Right ventricle myocardium inferior (tissue), 1 donor: Measurements from ENCODE around the gene VPS33A. TPM values are rescaled to one million over a fixed set of nuclear protein-coding genes. Genes with fewer than 3 reads are reported as not detected.
"Not testable (repeated sequence)": the region's sequence is repeated elsewhere in the genome, so short reads cannot be mapped to it uniquely, and the experiment has no call there.

Experiments
- ATAC-seq: fragments of 200-7000 bp; cut with Tn5 transposase; one replicate; pipeline ENCODE4 v1.9.1; 2020; ENCODE audit warnings: mild to moderate bottlenecking, moderate library complexity
- DNase-seq: peaks from one replicate; pipeline ENCODE4 v3.0.0; 2021; ENCODE audit errors: missing footprints
- intact Hi-C: fragments of 100-400 bp; cut with DNase I; formaldehyde crosslinking; loops from one replicate; pipeline ENCODE4 v1.11.0; 2022
- total RNA-seq: library from RNA; stranded (reverse); fragmentation: NEBNext Ultra II Directional; extraction: Animal tissue kit (Norgen Biotek cat#: 25700); gene quantifications from one replicate; pipeline ENCODE4 v1.2.1, GENCODE V29; 2021
- donor health status: DM: no; HTN: yes; CAD: no; lungs with severe emphysema.

Gene VPS33A
- total RNA-seq, 1 donor from 2014 or later = 10.8 TPM

DNA sequence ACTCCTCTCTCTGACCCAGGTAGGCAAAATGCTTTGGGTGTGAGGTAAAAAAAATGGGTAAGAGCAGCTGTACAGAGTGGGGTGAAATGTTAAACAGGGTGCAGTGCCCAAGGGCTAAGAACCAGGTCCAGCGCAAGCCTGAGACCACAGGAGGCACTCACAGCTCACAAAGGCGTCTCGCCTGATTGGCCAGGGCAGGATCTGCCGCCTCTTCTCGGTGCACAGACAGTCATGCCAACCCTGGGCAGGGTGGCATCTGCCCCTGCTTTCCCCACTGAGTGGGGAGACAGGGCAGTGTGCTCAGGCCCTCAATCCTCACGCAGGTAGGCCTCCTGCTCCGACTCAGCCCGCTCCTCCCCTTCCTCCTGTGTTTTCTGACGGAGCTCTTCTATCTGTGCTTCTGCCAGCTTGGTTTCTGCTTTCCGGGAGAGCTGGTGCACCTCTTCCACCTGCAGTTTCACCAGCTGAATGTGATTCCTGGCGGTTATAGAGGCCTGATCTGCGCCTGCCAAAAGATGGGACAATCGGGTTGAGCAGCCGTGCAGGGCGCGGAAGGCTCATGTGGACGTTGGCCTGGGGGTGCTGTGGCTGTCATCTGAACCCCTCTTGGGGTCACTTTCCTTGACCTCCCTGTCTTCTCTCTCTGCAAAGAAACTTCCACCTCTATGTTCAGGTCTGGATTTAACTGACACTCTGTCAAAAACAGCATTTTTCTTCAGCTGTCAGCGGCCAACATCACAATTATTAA lies 58.0 kb downstream of the VPS33A start:
- ATAC-seq (no peak), DNase-seq (no peak)
- intact Hi-C loops = no loop called here

DNA sequence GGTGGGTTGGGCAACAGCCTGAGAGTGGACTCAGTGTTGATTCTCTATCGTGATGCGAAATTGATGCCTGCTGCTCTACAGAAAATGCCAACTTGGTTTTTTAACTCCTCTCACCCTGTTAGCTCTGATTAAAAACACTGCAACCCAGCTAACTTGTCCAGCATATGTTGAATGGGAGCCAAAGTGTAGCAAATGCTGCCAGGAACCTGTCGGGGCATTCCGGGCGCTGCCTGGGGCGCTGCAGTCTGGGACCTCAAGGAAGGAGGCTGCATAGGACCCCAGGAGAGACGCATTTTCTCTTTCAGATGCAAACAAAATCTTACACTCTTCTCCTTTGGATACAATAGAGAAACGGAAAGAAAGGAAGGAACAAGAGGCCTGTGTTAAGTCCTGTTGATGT lies 58.9 kb downstream of the VPS33A start:
- intact Hi-C loops = no loop called here
- no peak for ATAC-seq
- DNase-seq = no peak

DNA sequence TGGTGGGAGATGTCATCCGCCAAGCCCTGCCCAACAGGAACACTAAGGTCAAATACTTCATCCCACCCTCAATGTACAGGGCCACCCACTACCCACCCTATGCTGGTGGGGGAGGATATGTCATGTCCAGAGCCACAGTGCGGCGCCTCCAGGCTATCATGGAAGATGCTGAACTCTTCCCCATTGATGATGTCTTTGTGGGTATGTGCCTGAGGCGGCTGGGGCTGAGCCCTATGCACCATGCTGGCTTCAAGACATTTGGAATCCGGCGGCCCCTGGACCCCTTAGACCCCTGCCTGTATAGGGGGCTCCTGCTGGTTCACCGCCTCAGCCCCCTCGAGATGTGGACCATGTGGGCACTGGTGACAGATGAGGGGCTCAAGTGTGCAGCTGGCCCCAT lies 59.3 kb downstream of the VPS33A start:
- peak; percentile 4 for ATAC-seq
- intact Hi-C loops = no loop called here
- DNase-seq = no peak

DNA sequence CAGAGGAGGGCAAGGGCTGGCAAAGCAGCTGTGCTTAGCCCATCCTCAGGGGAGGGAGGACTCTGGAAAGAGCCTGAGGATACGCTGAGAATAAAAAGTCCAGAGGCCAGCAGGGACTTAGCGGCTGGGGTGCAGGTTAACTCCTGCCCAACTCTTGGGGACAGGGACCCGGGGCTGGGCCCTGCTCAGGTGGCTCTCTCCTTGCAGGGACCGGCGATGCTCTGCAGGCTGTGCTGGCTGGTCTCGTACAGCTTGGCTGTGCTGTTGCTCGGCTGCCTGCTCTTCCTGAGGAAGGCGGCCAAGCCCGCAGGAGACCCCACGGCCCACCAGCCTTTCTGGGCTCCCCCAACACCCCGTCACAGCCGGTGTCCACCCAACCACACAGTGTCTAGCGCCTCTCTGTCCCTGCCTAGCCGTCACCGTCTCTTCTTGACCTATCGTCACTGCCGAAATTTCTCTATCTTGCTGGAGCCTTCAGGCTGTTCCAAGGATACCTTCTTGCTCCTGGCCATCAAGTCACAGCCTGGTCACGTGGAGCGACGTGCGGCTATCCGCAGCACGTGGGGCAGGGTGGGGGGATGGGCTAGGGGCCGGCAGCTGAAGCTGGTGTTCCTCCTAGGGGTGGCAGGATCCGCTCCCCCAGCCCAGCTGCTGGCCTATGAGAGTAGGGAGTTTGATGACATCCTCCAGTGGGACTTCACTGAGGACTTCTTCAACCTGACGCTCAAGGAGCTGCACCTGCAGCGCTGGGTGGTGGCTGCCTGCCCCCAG lies 60.0 kb downstream of the VPS33A start:
- DNase-seq = no peak
- intact Hi-C loops = no loop called here
- peak; percentile 3 for ATAC-seq

DNA sequence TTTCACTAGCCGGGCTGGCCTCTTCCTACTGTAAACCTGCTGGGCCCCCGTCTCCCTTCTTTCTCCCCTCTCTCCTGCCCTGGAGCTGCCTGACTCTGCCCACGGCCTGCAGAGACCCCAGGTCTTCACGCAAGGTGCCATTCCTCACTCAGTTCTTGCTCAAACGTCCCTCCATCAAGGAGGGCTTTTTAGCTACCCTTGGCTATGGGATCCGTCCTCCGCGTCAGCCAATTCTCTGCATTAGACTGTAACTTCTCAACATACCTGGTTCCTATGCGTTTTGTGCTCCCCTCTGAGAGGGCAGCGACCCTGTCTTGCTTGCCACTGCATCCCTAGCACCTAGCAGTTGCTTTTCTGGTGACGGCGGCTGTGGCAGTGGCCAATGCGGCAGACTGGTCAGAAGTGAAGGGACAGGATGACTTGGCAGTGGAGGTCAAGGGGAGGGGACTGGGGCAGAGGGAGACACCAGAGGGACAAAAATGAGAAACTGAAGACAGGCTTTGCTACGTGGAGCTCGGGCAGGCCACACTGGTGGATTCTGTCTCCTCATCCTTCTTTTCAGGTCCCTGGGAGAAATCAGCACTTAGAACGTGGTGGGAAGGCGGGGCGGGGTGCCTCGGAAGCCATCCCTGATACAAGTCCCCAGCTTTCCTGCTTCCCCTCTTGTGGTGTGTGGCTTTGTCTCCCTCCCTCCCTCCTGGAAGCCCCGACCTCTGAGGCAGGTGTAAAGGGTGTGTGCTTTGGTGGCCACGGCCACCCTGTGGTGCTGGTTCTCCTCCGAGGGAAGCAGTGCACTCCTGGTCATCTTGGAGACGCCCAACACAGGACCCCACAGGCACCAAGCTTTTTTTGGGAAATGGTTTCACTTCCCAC lies 61.0 kb downstream of the VPS33A start:
- ATAC-seq (no peak), DNase-seq (no peak)
- intact Hi-C loops = no loop called here

DNA sequence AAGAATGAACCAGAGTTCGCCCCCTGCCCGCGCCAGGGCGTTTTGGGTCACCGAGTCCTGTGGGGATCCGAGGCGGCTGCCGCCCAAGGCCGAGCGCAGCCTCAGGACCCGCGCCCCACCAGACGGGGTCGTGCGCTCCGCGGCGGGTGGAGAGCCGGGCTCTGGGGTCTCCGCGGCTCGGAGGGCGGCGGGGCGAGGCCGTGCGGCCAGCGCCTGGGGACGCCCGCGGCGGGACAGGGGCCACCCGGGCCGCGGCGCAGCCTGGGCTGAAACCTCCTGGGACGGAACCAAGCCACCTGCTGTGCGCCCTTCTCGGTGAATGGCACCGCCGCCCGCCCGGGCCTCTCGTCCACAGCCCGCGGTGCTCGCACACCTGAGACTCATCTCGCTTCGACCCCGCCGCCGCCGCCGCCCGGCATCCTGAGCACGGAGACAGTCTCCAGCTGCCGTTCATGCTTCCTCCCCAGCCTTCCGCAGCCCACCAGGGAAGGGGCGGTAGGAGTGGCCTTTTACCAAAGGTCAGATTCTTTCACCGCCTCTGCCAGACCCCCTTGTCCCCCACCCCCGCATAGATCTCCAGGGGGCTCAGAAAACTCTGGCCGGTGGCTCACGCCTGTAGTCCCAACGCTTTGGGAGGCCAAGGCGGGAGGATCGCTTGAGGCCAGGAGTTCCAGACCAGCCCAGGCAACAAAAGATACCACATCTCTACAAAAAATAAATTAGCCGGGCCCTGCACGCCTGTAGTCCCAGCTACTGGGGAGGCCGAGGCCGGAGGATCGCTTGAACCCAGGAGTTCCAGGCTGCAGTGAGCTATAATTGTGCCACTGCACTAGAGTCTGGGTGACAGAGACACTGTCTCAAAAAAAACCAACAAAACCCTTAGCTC lies 61.9 kb downstream of the VPS33A start:
- DNase-seq (no peak), ATAC-seq (no peak)
- intact Hi-C loops = no loop called here

DNA sequence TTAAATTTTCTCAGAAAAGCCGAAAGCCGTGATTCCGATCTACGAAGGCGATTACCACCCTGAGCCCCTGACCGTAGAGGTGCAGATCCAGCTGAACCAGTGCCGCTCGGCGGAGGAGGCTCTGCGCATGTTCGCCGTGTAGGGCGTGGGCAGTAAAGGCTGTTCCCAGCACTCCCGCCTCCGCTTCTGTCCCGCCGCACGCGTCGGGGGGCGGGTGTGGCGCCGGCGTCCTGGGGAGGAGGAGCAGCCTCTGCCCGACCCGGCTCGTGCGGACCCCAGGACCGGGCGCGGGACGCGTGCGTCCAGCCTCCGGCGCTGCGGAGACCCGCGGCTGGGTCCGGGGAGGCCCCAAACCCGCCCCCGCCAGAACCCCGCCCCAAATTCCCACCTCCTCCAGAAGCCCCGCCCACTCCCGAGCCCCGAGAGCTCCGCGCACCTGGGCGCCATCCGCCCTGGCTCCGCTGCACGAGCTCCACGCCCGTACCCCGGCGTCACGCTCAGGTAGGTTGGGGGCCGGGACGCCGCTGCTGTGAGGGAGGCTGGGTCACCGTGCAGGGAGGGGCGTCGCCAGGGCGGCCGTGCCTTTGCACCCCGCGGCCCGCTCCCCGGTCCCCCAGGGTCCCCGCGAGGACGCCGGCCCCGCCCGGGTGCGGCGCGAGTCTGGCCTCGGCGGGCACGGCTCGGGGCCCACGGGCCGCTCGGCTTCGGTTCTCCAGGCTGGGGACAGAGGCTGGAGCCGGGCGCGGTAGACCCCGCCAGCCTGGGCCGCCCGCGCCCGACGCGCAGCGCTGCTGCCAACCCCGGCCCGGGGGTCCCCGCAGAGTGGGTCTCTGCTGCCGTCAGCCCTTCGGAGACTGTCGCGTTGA lies 62.8 kb downstream of the VPS33A start, which contains the start of gene B3GNT4:
Gene B3GNT4, plus strand, starts transcription at position 409 of the 866 bp plus-strand sequence. CDS start 910 bp downstream, outside the sequence.
- no peak for DNase-seq
- intact Hi-C loops = no loop called here
- peak; percentile 67 for ATAC-seq

DNA sequence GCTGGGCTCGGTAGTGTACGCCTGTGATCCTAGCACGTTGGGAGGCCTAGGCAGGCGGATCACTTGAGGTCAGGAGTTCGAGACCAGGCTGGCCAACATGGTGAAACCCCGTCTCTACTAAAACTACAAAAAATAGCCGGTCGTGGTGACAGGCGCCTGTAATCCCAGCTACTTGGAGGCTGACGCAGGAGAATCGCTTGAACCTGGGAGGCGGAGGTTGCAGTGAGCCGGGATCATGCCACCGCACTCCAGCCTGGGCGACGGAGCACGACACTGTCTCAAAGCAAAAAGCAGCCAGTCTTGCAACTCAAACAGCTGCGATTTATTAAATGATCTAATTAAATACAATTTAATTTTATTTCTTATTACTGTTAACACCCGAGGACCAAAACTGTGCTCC lies 63.5 kb downstream of the VPS33A start:
- ATAC-seq, DNase-seq, intact Hi-C loops: not testable (repeated sequence)

DNA sequence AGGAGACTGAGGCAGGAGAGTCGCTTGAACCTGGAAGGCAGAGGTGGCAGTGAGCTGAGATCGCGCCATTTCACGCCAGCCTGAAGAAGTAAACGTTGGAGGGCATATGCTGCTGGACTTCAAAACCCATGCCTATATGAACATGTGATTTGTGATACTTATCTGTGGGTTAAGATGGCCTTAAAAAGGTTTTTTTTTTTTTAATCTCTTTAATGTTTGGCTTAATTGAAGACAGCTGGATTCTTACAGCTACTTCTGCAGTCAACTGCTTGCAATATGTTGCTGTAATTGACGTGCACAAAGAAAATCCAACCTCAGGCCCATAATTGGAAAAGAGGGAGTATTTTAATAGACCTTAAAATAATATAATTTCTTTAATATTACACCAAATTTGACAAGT lies 64.3 kb downstream of the VPS33A start:
- ATAC-seq (no peak), DNase-seq (no peak)
- intact Hi-C loops = no loop called here

DNA sequence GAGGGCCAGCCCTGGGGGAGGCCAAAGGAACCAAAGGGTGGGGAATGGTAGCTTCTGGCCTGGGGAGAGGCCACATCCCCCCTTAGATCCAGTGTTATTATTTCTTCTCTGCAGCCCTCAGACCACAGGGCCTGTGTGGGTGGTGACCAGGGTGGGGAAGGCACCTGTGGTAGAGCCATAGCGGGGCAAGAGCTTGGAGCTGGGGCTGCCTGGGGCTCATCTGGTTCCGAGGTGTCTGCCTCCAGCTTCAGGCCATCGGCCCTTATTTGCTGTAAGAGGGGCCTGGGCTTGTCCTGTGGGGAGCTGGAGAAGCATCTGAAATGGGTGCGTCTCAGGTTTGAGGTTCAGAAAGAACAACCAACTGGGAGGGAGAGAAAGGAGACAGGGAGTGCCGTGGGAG lies 64.9 kb downstream of the VPS33A start:
- DNase-seq = no peak
- ATAC-seq = no peak
- intact Hi-C loops = no loop called here

DNA sequence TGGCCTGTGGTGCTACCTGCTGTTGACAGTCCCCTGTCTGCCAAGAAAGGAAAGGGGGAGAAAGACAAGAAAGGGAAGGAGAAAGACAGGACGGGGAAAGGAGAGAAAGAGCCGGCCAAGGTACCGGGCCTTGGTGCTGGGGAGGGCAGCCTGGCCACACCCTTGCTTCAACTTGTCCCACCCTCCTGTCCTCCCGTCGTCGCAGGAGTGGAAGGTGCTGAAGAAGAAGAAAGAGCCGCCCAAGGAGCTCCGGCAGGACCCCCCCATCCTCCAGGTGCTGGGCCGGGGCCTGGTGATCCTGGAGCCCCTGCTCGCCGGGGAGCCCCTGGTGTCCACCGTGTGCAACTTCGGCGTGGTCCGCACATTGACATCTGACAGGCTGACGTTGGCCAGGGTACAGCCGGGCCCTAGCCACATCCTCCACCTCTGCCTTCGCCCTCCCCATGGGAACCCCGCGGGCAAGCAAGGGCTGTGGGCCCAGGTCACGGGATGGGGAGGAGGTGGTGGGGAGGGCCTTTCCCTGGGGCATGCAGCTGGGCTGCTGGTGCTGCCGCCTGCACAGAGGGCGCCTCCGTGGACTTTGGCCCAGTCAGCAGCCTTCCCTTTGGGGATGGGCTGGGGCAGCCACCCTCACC lies 65.6 kb downstream of the VPS33A start:
- DNase-seq = no peak
- ATAC-seq = no peak
- intact Hi-C loops = no loop called here

DNA sequence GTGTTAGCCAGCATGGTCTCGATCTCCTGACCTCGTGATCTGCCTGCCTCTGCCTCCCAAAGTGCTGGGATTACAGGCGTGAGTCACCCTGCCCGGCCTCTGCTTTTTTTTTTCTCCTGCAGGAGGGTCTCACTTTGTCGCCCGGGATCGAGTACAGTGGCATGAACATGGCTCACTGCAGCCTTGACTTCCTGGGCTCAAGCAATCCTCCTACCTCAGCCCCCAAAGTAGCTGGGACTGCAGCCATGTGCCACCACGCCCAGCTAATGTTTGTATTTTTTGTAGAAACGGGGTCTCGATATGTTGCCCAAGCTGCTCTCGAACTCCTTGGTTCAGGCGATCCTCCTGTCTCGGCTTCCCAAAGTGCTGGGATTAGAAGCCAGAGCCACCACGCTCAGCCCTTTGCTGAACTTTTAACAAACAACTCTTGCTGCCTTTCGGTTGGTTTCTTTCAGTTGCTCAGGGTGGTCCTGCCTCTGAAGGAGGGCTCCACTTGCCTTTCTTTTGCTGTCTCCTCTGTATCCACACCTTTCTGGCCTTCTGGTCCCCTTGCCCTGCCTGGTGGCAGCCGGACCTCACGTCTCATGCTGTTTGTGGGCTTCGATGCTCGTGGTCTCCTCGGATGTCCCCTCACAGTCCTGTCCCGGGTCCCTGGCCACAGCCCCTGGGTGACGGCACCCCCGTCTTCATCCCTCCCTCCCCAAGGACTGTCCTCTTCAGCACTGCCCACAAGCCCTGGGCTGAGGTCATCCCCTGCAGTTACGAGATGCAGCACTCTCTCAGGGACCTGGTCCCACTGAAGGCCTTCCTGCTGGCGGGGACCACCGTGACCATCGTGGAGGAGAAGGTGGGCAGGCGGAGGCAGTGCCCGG lies 66.6 kb downstream of the VPS33A start:
- intact Hi-C loops = no loop called here
- no peak for ATAC-seq
- no peak for DNase-seq

DNA sequence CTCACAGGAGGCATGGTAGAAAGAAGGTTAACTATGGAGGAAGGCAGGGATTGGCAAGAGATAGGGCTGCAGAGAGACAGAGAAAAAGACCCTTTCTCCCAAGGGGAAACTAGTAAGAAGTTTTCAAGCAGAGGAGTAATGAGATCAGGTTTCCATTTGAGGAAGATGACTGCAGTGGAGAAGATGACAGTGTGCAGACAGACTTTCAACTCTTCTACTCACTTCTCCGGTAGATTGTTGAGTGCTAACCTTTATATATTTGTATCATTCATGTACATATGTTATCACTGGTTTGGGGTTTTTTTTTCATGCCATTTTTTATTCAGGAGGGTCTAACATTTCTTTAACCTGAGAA lies 68.7 kb downstream of the VPS33A start:
- ATAC-seq (no peak), DNase-seq (no peak)
- intact Hi-C loops = no loop called here

DNA sequence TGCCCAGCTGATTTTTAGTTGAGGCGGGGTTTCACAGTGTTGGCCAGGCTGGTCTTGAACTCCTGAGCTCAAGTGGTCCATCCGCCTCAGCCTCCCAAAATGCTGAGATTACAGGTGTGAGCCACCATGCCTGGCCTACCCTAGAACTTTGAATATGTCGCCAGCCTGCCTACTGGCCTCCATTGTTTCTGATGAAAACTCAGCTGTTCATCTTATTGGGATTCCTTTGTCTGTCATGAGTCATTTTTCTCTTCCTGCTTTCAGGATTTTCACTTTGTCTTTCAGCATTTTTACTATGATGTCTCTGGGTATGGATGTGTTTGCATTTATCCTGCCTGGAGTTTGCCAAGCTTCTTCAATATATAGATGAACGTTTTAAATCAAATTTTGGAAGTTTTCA lies 70.9 kb downstream of the VPS33A start:
- ATAC-seq = no peak
- DNase-seq = no peak
- intact Hi-C loops = no loop called here

DNA sequence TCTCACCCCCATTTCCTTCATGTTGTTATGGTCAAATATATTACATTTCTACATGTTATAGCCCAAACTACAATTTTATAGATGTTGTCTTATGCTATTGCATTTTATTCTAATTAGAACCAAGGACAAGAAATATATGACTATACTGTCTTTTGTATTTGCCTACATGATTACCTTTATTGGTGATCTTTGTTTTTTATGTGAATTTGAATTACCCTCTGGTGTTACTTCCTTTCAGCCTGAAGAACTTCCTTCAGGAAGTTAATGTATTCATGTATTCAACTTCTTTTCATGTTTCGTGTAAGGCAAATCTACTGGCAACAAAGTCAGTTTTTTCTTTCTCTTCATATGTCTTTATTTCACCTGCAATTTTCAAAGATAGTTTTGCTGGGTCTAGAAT lies 71.5 kb downstream of the VPS33A start:
- no peak for DNase-seq
- no peak for ATAC-seq
- intact Hi-C loops = no loop called here

DNA sequence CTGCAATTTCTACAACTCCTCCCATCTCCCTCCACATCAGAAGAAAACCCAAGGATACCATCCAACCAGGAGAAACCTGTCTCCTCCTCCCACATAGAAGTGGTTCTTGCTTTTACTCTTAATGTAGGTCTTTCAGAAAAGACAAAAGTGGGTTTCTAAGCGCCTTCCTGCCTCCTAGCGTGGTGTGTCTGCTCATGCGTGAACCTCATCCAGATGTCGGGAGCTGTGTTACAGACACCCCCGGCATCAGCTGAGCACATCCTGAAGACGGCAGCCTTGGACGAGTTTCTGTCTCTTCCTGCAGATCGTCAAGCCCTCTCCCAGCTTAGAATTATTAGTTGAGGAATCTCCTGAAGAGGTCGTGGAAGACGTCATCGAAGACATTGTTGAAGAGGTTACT lies 73.9 kb downstream of the VPS33A start:
- no peak for ATAC-seq

More for the DNA sequence above, 73.9 kb downstream of the VPS33A start:
- no peak for DNase-seq
- intact Hi-C loops = no loop called here
